HepG2 (cell line): ENCODE measurements around the gene DDAH2. TPM values are rescaled to one million over a fixed set of nuclear protein-coding genes. Genes with fewer than 3 reads are reported as not detected.

Experiments used
- ATAC-seq: fragments of 200-7000 bp; cut with Tn5 transposase; 3 replicates; pipeline ENCODE4 v1.9.1; 2020; ENCODE audit warnings: mild to moderate bottlenecking, moderate library complexity
- BruUV-seq: library from RNA; stranded (reverse); fragments of 400-500 nt; replicated peaks from 2 replicates; lab custom pipeline; 2021; lab: Mats Ljungman, UMichigan
- CTCF ChIA-PET: fragments of 300-600 bp; formaldehyde crosslinking; extraction: SDS; loops from one replicate; lab custom pipeline; 2021; ENCODE audit warnings: low total read pairs, inconsistent platforms, low intra/inter-chr PET ratio; lab: Yijun Ruan, JAX
- POLR2A ChIA-PET: fragments of 350-600 bp; sonication (Branson Sonifier 250); formaldehyde crosslinking; loops from one replicate; lab custom pipeline; 2020; ENCODE audit warnings: antibody characterized with exemption, inconsistent platforms; lab: Yijun Ruan, JAX
- DNase-seq: peaks from one replicate; pipeline ENCODE4 v3.0.0-alpha.2; 2015; ENCODE audit warnings: low spot score
- FAIRE-seq: peaks from 3 replicates; lab custom pipeline; 2011; peaks lifted over from hg19 to GRCh38; lab: Jason Lieb, UNC
- H2AFZ ChIP-seq: one replicate; pipeline ENCODE4 v1.6.1; 2011; ENCODE audit warnings: low read length, inconsistent platforms
- H3K27ac ChIP-seq: fragments of 300-600 bp; 3 replicates; pipeline ENCODE4 v1.8.0; 2011; ENCODE audit warnings: mixed run types, mild to moderate bottlenecking, mixed read lengths, low read length, inconsistent platforms; ENCODE audit not compliant: insufficient read depth; ENCODE audit errors: extremely low read length
- H3K27me3 ChIP-seq, 2 experiments: fragments of 200-600 bp in 1 of 2; 2 replicates in 1 of 2; 3 replicates in 1 of 2; pipeline versions ENCODE4 v1.6.0 to v1.8.0; 2011; ENCODE audit warnings: low read length in 2 of 2, mild to moderate bottlenecking in 2 of 2, moderate library complexity in 2 of 2, inconsistent platforms in 1 of 2; ENCODE audit not compliant: insufficient read depth in 2 of 2, control insufficient read depth in 1 of 2
- H3K36me3 ChIP-seq, 2 experiments: fragments of 200-600 bp in 1 of 2; replicated peaks in 1 of 2; 2 replicates in 1 of 2; 3 replicates in 1 of 2; pipeline versions ENCODE4 v1.5.1 to v1.8.0; 2011; ENCODE audit warnings: low read length in 2 of 2, inconsistent platforms in 1 of 2; ENCODE audit not compliant: insufficient read depth in 2 of 2, control insufficient read depth in 1 of 2
- H3K4me1 ChIP-seq: 2 replicates; pipeline ENCODE4 v1.5.1; 2012; ENCODE audit warnings: low read length, inconsistent platforms; ENCODE audit not compliant: insufficient read depth
- H3K4me2 ChIP-seq: 2 replicates; pipeline ENCODE4 v1.6.0; 2011; ENCODE audit warnings: low read depth, low read length, inconsistent platforms
- H3K4me3 ChIP-seq, 3 experiments: fragments of 200-600 bp in 1 of 3; sonication (generic), shearing (Covaris generic) in 1 of 3; replicated peaks in 1 of 3; 2 replicates each; pipeline ENCODE4 v1.5.1; 2011 to 2016; ENCODE audit warnings: low read length in 3 of 3, inconsistent platforms in 2 of 3, low read depth in 2 of 3, mild to moderate bottlenecking in 2 of 3, control low read depth in 1 of 3, mixed read lengths in 1 of 3; ENCODE audit not compliant: insufficient read depth in 1 of 3
- H3K79me2 ChIP-seq: one replicate; pipeline ENCODE4 v1.6.1; 2011; ENCODE audit warnings: low read length, inconsistent platforms; ENCODE audit not compliant: insufficient read depth
- H3K9ac ChIP-seq: 2 replicates; pipeline ENCODE4 v1.6.0; 2011; ENCODE audit warnings: mild to moderate bottlenecking, low read depth, low read length, inconsistent platforms; ENCODE audit not compliant: insufficient read depth
- H3K9me3 ChIP-seq: 2 replicates; pipeline ENCODE4 v1.5.1; 2012; ENCODE audit warnings: mild to moderate bottlenecking, low read length
- H4K20me1 ChIP-seq: 2 replicates; pipeline ENCODE4 v1.6.0; 2011; ENCODE audit warnings: inconsistent platforms, mild to moderate bottlenecking, low read length, moderate library complexity; ENCODE audit not compliant: insufficient read depth
- FOSL1 ChIP-seq: sonication (generic); formaldehyde crosslinking; IDR thresholded peaks from 2 replicates; pipeline ENCODE4 v1.9.0; 2021; ENCODE audit warnings: missing genetic modification reagents, borderline replicate concordance
- GTF3A ChIP-seq: sonication (generic); formaldehyde crosslinking; conservative IDR thresholded peaks from 2 replicates; pipeline ENCODE4 v1.4.0; 2020; ENCODE audit warnings: mild to moderate bottlenecking, missing genetic modification reagents
- TCF7L2 ChIP-seq: IDR thresholded peaks from 2 replicates; pipeline ENCODE4 v1.6.1; 2011; ENCODE audit warnings: mild to moderate bottlenecking, low read depth, low read length, moderate library complexity
- WGBS: methylation state at CpG from one replicate; pipeline ENCODE4 v1.1.6; 2017; ENCODE audit warnings: low lambda C conversion rate; 5-methylcytosine and 5-hydroxymethylcytosine counted together
- in situ Hi-C: cut with HindIII; loops from 2 replicates; pipeline ENCODE4 v1.10.0; 2017; ENCODE audit warnings: low pct_unique_long_range_greater_than_20kb; ENCODE audit not compliant: extremely low pct_ligation_motif_present
- intact Hi-C: fragments of 100-400 bp; cut with micrococcal nuclease; formaldehyde crosslinking; loops from one replicate; pipeline ENCODE4 v1.10.0; 2022; ENCODE audit not compliant: unreplicated experiment
- polyA plus RNA-seq, 8 experiments: library from polyadenylated mRNA; depleted of rRNA in 3 of 8; stranded (reverse) in 7 of 8; unstranded in 1 of 8; fragments of >200 nt; fragmentation: Illumina TruSeq in 4 of 8; extraction: Trizol in 4 of 8; gene quantifications; 2 replicates each; pipeline versions ENCODE4 v1.2.1 to v1.2.3, GENCODE V29; 2011 to 2016; ENCODE audit warnings: low read depth in 4 of 8, missing spikeins in 1 of 8, mixed read lengths in 1 of 8; ENCODE audit not compliant: insufficient read depth in 1 of 8
- total RNA-seq, 5 experiments: library from RNA; depleted of rRNA; stranded (reverse); fragments of >200 nt; fragmentation: Illumina TruSeq; extraction: Trizol; gene quantifications; 2 replicates each; pipeline ENCODE4 v1.2.3, GENCODE V29; 2016; ENCODE audit warnings: low read depth in 1 of 5
- TF ChIP-seq, protein P1 (sequence below): sonication (generic); formaldehyde crosslinking; IDR thresholded peaks from 2 replicates; pipeline ENCODE4 v1.4.0; 2020; ENCODE audit warnings: low read depth, missing genetic modification reagents
- TF ChIP-seq, protein P2 (sequence below): sonication (generic); formaldehyde crosslinking; IDR thresholded peaks from 2 replicates; pipeline ENCODE4 v1.9.0; 2021; ENCODE audit warnings: missing genetic modification reagents, borderline replicate concordance
- TF ChIP-seq, protein P3 (sequence below): sonication (generic); formaldehyde crosslinking; IDR thresholded peaks from 2 replicates; pipeline ENCODE4 v1.5.0; 2020; ENCODE audit warnings: missing genetic modification reagents
- TF ChIP-seq, protein P4 (sequence below): sonication (generic); formaldehyde crosslinking; IDR thresholded peaks from 2 replicates; pipeline ENCODE4 v1.5.1; 2020; ENCODE audit warnings: missing genetic modification reagents, mild to moderate bottlenecking, borderline replicate concordance
- TF ChIP-seq, protein P5 (sequence below): sonication (generic); formaldehyde crosslinking; IDR thresholded peaks from 2 replicates; pipeline ENCODE4 v1.4.0; 2020; ENCODE audit warnings: missing genetic modification reagents, mild to moderate bottlenecking, borderline replicate concordance

The DDAH2 gene
- total and polyA plus RNA-seq, 2 of the 13 experiments (the other 11 are each of a cell fraction or from before 2014, with no cell fraction given): 16.4 to 21.1 TPM

DNA sequence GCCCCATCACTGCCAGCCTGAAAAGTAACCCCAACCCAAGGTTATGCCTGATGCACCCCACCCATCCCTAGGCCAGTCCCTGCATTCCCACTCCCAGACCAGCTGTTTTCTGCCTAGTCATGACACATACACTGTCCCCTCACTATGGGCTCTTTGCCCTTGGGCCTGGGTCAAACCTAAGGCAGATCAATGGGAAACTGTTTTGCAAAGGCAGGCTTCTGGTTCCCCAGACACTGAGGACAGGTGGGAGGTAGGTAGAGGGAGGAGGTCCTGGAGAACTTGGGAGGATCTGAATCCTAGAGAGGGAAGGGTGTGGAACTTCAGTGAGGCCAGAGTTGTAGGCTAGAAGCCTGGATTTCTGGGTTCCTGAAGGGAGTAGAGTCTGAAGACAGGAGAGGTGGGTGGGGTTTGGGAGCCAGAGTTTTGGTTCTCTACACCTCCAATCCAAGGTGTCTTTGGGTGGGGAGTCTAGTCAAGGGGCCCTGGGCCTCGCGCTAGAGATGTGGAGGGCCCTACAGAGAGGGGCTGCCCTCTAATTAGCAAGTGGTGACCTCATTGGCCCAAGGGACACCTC is 5.2 kb upstream of the DDAH2 start:
- no TSS peak for BruUV-seq
- WGBS: 25% methylated on average over 2 of the region's 2 CpGs
- Histone ChIP-seq H4K20me1 (peaks cover 33% of the 10 kb centered on the region; the same call in 1 of the 2 replicates), H3K4me2 (peak overlapping the region; percentile 98), H3K4me1 (peaks cover 76% of the 10 kb centered on the region), H3K9ac (peak overlapping the region; percentile 98), H3K9me3 (no peaks in the 10 kb centered on the region), H2AFZ (no peak overlapping the region), H3K36me3 (peaks cover 18 to 42% of the 10 kb centered on the region in 2 experiments), H3K79me2 (peaks cover 41% of the 10 kb centered on the region), H3K4me3 (peak overlapping the region; percentile 71 to 92 (median 92)), H3K27ac (peak overlapping the region; percentile 99), H3K27me3 (no peaks in the 10 kb centered on the region; a peak in 1 of 5 replicates)
- intact Hi-C loops: no loop called here
- in situ Hi-C loops: loop anchor here (5.0 kb wide), 1 partner anchor 33 kb away; no protein-coding TSS in a partner anchor
- peak; percentile 39 for FAIRE-seq
- no peak for DNase-seq
- POLR2A ChIA-PET: interaction anchor here (1.0 to 11.3 kb wide), 17 partner anchors 10 to 129 kb away, joined by 3 to 279 read pairs (median 40); partner anchors contain the start of genes APOM, BAG6, C6orf47 and HSPA1B
- CTCF ChIA-PET: interaction anchor here (1.3 kb wide), 1 partner anchor 36 kb away, joined by 3 read pairs; no protein-coding TSS in a partner anchor
- no peak for ATAC-seq
- TF ChIP-seq, protein P1, sequence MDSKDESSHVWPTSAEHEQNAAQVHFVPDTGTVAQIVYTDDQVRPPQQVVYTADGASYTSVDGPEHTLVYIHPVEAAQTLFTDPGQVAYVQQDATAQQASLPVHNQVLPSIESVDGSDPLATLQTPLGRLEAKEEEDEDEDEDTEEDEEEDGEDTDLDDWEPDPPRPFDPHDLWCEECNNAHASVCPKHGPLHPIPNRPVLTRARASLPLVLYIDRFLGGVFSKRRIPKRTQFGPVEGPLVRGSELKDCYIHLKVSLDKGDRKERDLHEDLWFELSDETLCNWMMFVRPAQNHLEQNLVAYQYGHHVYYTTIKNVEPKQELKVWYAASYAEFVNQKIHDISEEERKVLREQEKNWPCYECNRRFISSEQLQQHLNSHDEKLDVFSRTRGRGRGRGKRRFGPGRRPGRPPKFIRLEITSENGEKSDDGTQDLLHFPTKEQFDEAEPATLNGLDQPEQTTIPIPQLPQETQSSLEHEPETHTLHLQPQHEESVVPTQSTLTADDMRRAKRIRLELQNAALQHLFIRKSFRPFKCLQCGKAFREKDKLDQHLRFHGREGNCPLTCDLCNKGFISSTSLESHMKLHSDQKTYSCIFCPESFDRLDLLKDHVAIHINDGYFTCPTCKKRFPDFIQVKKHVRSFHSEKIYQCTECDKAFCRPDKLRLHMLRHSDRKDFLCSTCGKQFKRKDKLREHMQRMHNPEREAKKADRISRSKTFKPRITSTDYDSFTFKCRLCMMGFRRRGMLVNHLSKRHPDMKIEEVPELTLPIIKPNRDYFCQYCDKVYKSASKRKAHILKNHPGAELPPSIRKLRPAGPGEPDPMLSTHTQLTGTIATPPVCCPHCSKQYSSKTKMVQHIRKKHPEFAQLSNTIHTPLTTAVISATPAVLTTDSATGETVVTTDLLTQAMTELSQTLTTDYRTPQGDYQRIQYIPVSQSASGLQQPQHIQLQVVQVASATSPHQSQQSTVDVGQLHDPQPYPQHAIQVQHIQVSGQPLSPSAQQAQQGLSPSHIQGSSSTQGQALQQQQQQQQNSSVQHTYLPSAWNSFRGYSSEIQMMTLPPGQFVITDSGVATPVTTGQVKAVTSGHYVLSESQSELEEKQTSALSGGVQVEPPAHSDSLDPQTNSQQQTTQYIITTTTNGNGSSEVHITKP: no peak
- TF ChIP-seq GTF3A (CRISPR knock-in tag): no peak
- TF ChIP-seq, protein P2, sequence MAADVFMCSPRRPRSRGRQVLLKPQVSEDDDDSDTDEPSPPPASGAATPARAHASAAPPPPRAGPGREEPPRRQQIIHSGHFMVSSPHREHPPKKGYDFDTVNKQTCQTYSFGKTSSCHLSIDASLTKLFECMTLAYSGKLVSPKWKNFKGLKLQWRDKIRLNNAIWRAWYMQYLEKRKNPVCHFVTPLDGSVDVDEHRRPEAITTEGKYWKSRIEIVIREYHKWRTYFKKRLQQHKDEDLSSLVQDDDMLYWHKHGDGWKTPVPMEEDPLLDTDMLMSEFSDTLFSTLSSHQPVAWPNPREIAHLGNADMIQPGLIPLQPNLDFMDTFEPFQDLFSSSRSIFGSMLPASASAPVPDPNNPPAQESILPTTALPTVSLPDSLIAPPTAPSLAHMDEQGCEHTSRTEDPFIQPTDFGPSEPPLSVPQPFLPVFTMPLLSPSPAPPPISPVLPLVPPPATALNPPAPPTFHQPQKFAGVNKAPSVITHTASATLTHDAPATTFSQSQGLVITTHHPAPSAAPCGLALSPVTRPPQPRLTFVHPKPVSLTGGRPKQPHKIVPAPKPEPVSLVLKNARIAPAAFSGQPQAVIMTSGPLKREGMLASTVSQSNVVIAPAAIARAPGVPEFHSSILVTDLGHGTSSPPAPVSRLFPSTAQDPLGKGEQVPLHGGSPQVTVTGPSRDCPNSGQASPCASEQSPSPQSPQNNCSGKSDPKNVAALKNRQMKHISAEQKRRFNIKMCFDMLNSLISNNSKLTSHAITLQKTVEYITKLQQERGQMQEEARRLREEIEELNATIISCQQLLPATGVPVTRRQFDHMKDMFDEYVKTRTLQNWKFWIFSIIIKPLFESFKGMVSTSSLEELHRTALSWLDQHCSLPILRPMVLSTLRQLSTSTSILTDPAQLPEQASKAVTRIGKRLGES (CRISPR knock-in tag): no peak
- TF ChIP-seq, protein P3, sequence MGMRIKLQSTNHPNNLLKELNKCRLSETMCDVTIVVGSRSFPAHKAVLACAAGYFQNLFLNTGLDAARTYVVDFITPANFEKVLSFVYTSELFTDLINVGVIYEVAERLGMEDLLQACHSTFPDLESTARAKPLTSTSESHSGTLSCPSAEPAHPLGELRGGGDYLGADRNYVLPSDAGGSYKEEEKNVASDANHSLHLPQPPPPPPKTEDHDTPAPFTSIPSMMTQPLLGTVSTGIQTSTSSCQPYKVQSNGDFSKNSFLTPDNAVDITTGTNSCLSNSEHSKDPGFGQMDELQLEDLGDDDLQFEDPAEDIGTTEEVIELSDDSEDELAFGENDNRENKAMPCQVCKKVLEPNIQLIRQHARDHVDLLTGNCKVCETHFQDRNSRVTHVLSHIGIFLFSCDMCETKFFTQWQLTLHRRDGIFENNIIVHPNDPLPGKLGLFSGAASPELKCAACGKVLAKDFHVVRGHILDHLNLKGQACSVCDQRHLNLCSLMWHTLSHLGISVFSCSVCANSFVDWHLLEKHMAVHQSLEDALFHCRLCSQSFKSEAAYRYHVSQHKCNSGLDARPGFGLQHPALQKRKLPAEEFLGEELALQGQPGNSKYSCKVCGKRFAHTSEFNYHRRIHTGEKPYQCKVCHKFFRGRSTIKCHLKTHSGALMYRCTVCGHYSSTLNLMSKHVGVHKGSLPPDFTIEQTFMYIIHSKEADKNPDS (CRISPR knock-in tag): no peak
- TF ChIP-seq FOSL1 (CRISPR knock-in tag): no peak
- TF ChIP-seq, protein P4, sequence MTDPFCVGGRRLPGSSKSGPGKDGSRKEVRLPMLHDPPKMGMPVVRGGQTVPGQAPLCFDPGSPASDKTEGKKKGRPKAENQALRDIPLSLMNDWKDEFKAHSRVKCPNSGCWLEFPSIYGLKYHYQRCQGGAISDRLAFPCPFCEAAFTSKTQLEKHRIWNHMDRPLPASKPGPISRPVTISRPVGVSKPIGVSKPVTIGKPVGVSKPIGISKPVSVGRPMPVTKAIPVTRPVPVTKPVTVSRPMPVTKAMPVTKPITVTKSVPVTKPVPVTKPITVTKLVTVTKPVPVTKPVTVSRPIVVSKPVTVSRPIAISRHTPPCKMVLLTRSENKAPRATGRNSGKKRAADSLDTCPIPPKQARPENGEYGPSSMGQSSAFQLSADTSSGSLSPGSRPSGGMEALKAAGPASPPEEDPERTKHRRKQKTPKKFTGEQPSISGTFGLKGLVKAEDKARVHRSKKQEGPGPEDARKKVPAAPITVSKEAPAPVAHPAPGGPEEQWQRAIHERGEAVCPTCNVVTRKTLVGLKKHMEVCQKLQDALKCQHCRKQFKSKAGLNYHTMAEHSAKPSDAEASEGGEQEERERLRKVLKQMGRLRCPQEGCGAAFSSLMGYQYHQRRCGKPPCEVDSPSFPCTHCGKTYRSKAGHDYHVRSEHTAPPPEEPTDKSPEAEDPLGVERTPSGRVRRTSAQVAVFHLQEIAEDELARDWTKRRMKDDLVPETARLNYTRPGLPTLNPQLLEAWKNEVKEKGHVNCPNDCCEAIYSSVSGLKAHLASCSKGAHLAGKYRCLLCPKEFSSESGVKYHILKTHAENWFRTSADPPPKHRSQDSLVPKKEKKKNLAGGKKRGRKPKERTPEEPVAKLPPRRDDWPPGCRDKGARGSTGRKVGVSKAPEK (CRISPR knock-in tag): no peak
- TF ChIP-seq, protein P5, sequence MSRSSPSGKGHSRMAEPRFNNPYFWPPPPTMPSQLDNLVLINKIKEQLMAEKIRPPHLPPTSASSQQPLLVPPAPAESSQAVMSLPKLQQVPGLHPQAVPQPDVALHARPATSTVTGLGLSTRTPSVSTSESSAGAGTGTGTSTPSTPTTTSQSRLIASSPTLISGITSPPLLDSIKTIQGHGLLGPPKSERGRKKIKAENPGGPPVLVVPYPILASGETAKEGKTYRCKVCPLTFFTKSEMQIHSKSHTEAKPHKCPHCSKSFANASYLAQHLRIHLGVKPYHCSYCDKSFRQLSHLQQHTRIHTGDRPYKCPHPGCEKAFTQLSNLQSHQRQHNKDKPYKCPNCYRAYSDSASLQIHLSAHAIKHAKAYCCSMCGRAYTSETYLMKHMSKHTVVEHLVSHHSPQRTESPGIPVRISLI (CRISPR knock-in tag): no peak
- TF ChIP-seq TCF7L2: no peak
